Pancreas (tissue), 10 donors: ENCODE measurements around the gene UBL5. TPM values are rescaled to one million over a fixed set of nuclear protein-coding genes. Genes with fewer than 3 reads are reported as not detected.

Experiments used
- ATAC-seq, 4 donors: fragments of 200-7000 bp; cut with Tn5 transposase; one replicate each; pipeline versions ENCODE4 v1.8.0 to v1.9.1; 2020; ENCODE audit warnings: mild to moderate bottlenecking in 4 of 4, moderate library complexity in 4 of 4
- DNase-seq, 6 donors: peaks; one replicate each; pipeline ENCODE4 v3.0.0-alpha.2; 2020
- FAIRE-seq: peaks from 2 replicates; lab custom pipeline; 2012; peaks lifted over from hg19 to GRCh38; lab: Jason Lieb, UNC
- H3K27ac ChIP-seq, 4 donors: fragments of 200-600 bp; sonication (generic); 1 replicate in 3 of 4; 2 replicates in 1 of 4; pipeline versions ENCODE4 v1.5.0 to v1.8.0; 2020
- H3K27me3 ChIP-seq, 4 donors: fragments of 200-600 bp; one replicate each; pipeline ENCODE4 v1.8.0; 2021
- H3K36me3 ChIP-seq, 3 donors: fragments of 200-600 bp; sonication (generic) in 1 of 3; one replicate each; pipeline versions ENCODE4 v1.5.0 to v1.8.0; 2020 to 2021
- H3K4me1 ChIP-seq, 3 donors: fragments of 200-600 bp; one replicate each; pipeline ENCODE4 v1.8.0; 2021
- H3K4me3 ChIP-seq, 4 donors: fragments of 200-600 bp; sonication (generic) in 2 of 4; one replicate each; pipeline versions ENCODE4 v1.5.0 to v1.8.0; 2020 to 2021
- H3K9me3 ChIP-seq, 4 donors: fragments of 200-600 bp; one replicate each; pipeline ENCODE4 v1.8.0; 2021
- CTCF ChIP-seq, 4 donors: fragments of 200-600 bp; sonication (generic) in 3 of 4; IDR thresholded peaks; one replicate each; pipeline versions ENCODE4 v1.5.0 to v1.8.0; 2021; ENCODE audit warnings: antibody characterized with exemption in 4 of 4
- WGBS, 2 donors: extraction: QIAGEN DNeasy Blood & Tissue Kit; methylation state at CpG; one replicate each; pipeline ENCODE4 v1.1.7; 2013; 5-methylcytosine and 5-hydroxymethylcytosine counted together
- intact Hi-C, 3 donors: fragments of 100-400 bp; cut with DNase I; formaldehyde crosslinking; loops; one replicate each; pipeline versions ENCODE4 v1.11.1 to v1.14.2; 2022
- polyA plus RNA-seq, 2 donors: library from polyadenylated mRNA; stranded (reverse); fragments of 200-250 nt; gene quantifications; one replicate each; pipeline ENCODE4 v1.2.3, GENCODE V29; 2013
- total RNA-seq, 6 donors: library from RNA; stranded (reverse); fragmentation: NEBNext Ultra II Directional in 4 of 6; extraction: Animal tissue kit (Norgen Biotek cat#: 25700) in 4 of 6; gene quantifications; one replicate each; pipeline versions ENCODE4 v1.2.1 to v1.2.4, GENCODE V29; 2021 to 2023
- donor health status: healthy with polysubstance abuse.
- donor health status: DM: no; HTN: no; CAD: no; lungs with moderate emphysema.
- donor health status: DM: no; HTN: no; CAD: no.
- donor health status: control.
- donor health status: control.
- donor health status: Bipolar disorder and iron deficiency.
- donor health status: DM: yes; HTN: yes; CAD: no.
- donor health status: DM: no; HTN: no; CAD: no.
- donor health status: DM: no; HTN: no; CAD: no.
- donor health status: DM: yes; HTN: yes; CAD: no.

Gene UBL5
- total and polyA plus RNA-seq, 8 donors: 57.5 to 440 (median 102) TPM

- H3K4me1 ChIP-seq: no peaks in the 10 kb centered on the region
- no peak for TF ChIP-seq CTCF (IDR thresholded peaks at IDR 0.05)
- no peaks in the 10 kb centered on the region for H3K9me3 ChIP-seq
- H3K4me3 ChIP-seq: no peak overlapping the region
- no peaks in the 10 kb centered on the region for H3K36me3 ChIP-seq
- ATAC-seq: no peak
- no peaks in the 10 kb centered on the region for H3K27me3 ChIP-seq
- no peak overlapping the region for H3K27ac ChIP-seq
- intact Hi-C loops: no loop called here
- FAIRE-seq: no peak
- DNase-seq: no peak
- 96 to 99% methylated on average over 9 of the region's 9 CpGs for WGBS, 2 donors
Observed at GRCh38 chr19:9856609-9857008, 28.9 kb downstream of the UBL5 start.

- 93 to 94% methylated on average over 13 of the region's 13 CpGs for WGBS, 2 donors
- DNase-seq (no peak), FAIRE-seq (no peak), ATAC-seq (no peak)
- Histone ChIP-seq H3K36me3 (no peaks in the 10 kb centered on the region), H3K27ac (no peak overlapping the region), H3K4me1 (no peaks in the 10 kb centered on the region), H3K27me3 (no peaks in the 10 kb centered on the region), H3K4me3 (no peak overlapping the region), H3K9me3 (no peaks in the 10 kb centered on the region)
- intact Hi-C loops: no loop called here
- no peak for TF ChIP-seq CTCF (IDR thresholded peaks at IDR 0.05)
Observed at GRCh38 chr19:9857076-9857721, 29.5 kb downstream of the UBL5 start.

GRCh38 chr19:9857920-9858746 is 30.4 kb downstream of the UBL5 start:
- ATAC-seq (no peak), FAIRE-seq (no peak), DNase-seq (no peak)
- no peak for TF ChIP-seq CTCF (IDR thresholded peaks at IDR 0.05)
- WGBS, 2 donors: 83 to 87% methylated on average over 10 of the region's 10 CpGs
- no peaks in the 10 kb centered on the region for H3K4me1 ChIP-seq
- intact Hi-C loops: no loop called here
- no peaks in the 10 kb centered on the region for H3K9me3 ChIP-seq
- no peak overlapping the region for H3K4me3 ChIP-seq
- H3K27ac ChIP-seq: no peak overlapping the region
- no peaks in the 10 kb centered on the region for H3K36me3 ChIP-seq
- H3K27me3 ChIP-seq: no peaks in the 10 kb centered on the region

- TF ChIP-seq CTCF (IDR thresholded peaks at IDR 0.05): no peak
- ATAC-seq: no peak
- Histone ChIP-seq H3K27me3 (no peaks in the 10 kb centered on the region), H3K9me3 (no peaks in the 10 kb centered on the region), H3K27ac (no peak overlapping the region), H3K4me1 (no peaks in the 10 kb centered on the region), H3K36me3 (no peaks in the 10 kb centered on the region), H3K4me3 (no peak overlapping the region)
- intact Hi-C loops: no loop called here
- FAIRE-seq: no peak
- DNase-seq: no peak
Observed at GRCh38 chr19:9858766-9859165, 31.0 kb downstream of the UBL5 start.

GRCh38 chr19:9860407-9860806 is 32.7 kb downstream of the UBL5 start:
- Histone ChIP-seq H3K27me3 (no peaks in the 10 kb centered on the region), H3K4me1 (no peaks in the 10 kb centered on the region), H3K9me3 (no peaks in the 10 kb centered on the region), H3K36me3 (no peaks in the 10 kb centered on the region), H3K27ac (no peak overlapping the region), H3K4me3 (no peak overlapping the region)
- WGBS, 2 donors: 82 to 86% methylated on average over 8 of the region's 8 CpGs
- ATAC-seq (no peak), FAIRE-seq (no peak), DNase-seq (no peak)
- intact Hi-C loops: no loop called here
- TF ChIP-seq CTCF (IDR thresholded peaks at IDR 0.05): no peak
